Transverse colon (tissue), 4 donors: ENCODE measurements around the gene CD14. TPM values are rescaled to one million over a fixed set of nuclear protein-coding genes. Genes with fewer than 3 reads are reported as not detected.
"Not testable (repeated sequence)": the region's sequence is repeated elsewhere in the genome, so short reads cannot be mapped to it uniquely, and the experiment has no call there.

Experiments used
- DNase-seq: peaks from one replicate; pipeline ENCODE4 v3.0.0-alpha.2; 2019
- H3K27ac ChIP-seq, 4 donors: fragments of 200-600 bp; sonication (generic); 2 replicates each; pipeline ENCODE4 v1.5.1; 2016 to 2018; ENCODE audit warnings: inconsistent platforms in 4 of 4
- H3K27me3 ChIP-seq: fragments of 200-600 bp; sonication (generic); 2 replicates; pipeline ENCODE4 v1.5.1; 2017; ENCODE audit warnings: inconsistent platforms
- H3K36me3 ChIP-seq, 4 donors: fragments of 200-600 bp; sonication (generic); 2 replicates each; pipeline ENCODE4 v1.5.1; 2017 to 2019; ENCODE audit warnings: inconsistent platforms in 4 of 4
- H3K4me1 ChIP-seq, 4 donors: fragments of 200-600 bp; sonication (generic); 2 replicates each; pipeline ENCODE4 v1.5.1; 2017 to 2020; ENCODE audit warnings: inconsistent platforms in 4 of 4
- H3K4me3 ChIP-seq, 4 donors: fragments of 200-600 bp; sonication (generic); 1 replicate in 1 of 4; 2 replicates in 3 of 4; pipeline versions ENCODE4 v1.5.1 to v1.6.1; 2017 to 2019; ENCODE audit warnings: inconsistent platforms in 4 of 4
- H3K9me3 ChIP-seq, 2 donors: fragments of 200-600 bp; sonication (generic); 2 replicates each; pipeline ENCODE4 v1.5.1; 2017 to 2019; ENCODE audit warnings: inconsistent platforms in 2 of 2
- EP300 ChIP-seq: sonication (generic); formaldehyde crosslinking; IDR thresholded peaks from one replicate; pipeline ENCODE4 v1.6.1; 2017; ENCODE audit warnings: antibody characterized with exemption, low read depth
- POLR2A ChIP-seq: fragments of 450-650 bp; IDR thresholded peaks from one replicate; pipeline ENCODE4 v1.6.1; 2016; ENCODE audit warnings: antibody characterized with exemption, mild to moderate bottlenecking, moderate library complexity
- POLR2AphosphoS5 ChIP-seq, 3 donors: sonication (generic); formaldehyde crosslinking; IDR thresholded peaks; one replicate each; pipeline ENCODE4 v1.6.1; 2016; ENCODE audit warnings: antibody characterized with exemption in 3 of 3
- WGBS, 2 donors: methylation state at CpG; one replicate each; pipeline ENCODE4 v1.1.5; 2018; ENCODE audit warnings: low coverage in 1 of 2; 5-methylcytosine and 5-hydroxymethylcytosine counted together
- in situ Hi-C, 4 donors: fragments of 200-750 bp; cut with MboI; loops; one replicate each; pipeline versions ENCODE4 v1.15.0 to v1.15.1; 2017; ENCODE audit warnings: low sequenced_read_pairs in 3 of 4, low pct_ligation_motif_present in 1 of 4, low pct_unique_long_range_greater_than_20kb in 1 of 4
- intact Hi-C: fragments of 100-400 bp; cut with DNase I; formaldehyde crosslinking; loops from one replicate; pipeline ENCODE4 v1.15.1; 2023; ENCODE audit warnings: low total_unique reads
- total RNA-seq, 4 donors: library from RNA; depleted of rRNA; stranded (reverse); fragments of >200 nt; gene quantifications; one replicate each; pipeline ENCODE4 v1.1.0, GENCODE V29; 2016
- TF ChIP-seq, protein P1 (sequence below), 5 experiments: fragments of 200-600 bp in 3 of 5; fragments of 450-650 bp in 2 of 5; sonication (generic) in 3 of 5; IDR thresholded peaks; 1 replicate in 2 of 5; 2 replicates in 3 of 5; pipeline ENCODE4 v1.5.1; 2016 to 2017; ENCODE audit warnings: antibody characterized with exemption in 5 of 5, inconsistent platforms in 3 of 5, mild to moderate bottlenecking in 2 of 5, moderate library complexity in 1 of 5

Gene CD14
- total RNA-seq, 4 donors from 2014 or later: 3.6 to 92.4 (median 45.6) TPM

DNA sequence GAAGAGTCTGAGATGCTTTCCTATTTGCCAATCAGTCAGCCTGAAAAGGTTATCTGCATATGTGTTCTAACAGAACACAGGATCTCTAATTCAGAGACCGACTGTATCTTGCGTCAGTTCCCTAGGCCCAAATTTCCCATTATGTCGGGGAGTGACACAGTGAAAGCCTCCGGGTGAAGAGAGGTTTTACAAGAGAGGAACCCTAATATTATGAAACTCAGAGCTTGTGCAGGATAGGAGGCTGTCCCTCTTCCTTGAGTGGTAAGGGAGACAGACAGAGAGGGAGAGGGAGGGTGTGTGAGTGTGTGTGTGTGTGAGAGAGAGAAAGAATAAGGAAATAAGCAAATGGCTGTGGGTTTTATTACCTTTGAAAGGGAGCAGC, 1.9 kb downstream of the CD14 start:
- Histone ChIP-seq H3K4me3 (peak overlapping the region in 1 of 4 donors; percentile 62), H3K9me3 (no peaks in the 10 kb centered on the region), H3K4me1 (peaks cover 5 to 30% (median 13%) of the 10 kb centered on the region in 4 donors), H3K27ac (peak overlapping the region; percentile 78 to 82 (median 82)), H3K27me3 (no peaks in the 10 kb centered on the region), H3K36me3 (no peaks in the 10 kb centered on the region)
- in situ Hi-C loops: loop anchor here in 3 of 4 donors (10.0 kb wide), 2 partner anchors 56 to 66 kb away; partner anchors contain the start of genes APBB3 (in 2 of the 3) and SLC35A4 (in 2 of the 3)
- WGBS, 2 donors: 56 to 85% methylated on average over 2 to 4 of the region's 4 CpGs
- no peak for DNase-seq
- no peak for TF ChIP-seq EP300
- TF ChIP-seq, protein P1, sequence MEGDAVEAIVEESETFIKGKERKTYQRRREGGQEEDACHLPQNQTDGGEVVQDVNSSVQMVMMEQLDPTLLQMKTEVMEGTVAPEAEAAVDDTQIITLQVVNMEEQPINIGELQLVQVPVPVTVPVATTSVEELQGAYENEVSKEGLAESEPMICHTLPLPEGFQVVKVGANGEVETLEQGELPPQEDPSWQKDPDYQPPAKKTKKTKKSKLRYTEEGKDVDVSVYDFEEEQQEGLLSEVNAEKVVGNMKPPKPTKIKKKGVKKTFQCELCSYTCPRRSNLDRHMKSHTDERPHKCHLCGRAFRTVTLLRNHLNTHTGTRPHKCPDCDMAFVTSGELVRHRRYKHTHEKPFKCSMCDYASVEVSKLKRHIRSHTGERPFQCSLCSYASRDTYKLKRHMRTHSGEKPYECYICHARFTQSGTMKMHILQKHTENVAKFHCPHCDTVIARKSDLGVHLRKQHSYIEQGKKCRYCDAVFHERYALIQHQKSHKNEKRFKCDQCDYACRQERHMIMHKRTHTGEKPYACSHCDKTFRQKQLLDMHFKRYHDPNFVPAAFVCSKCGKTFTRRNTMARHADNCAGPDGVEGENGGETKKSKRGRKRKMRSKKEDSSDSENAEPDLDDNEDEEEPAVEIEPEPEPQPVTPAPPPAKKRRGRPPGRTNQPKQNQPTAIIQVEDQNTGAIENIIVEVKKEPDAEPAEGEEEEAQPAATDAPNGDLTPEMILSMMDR (IDR thresholded peaks at IDR 0.05): no peak
- peak; percentile 16 for TF ChIP-seq POLR2A
- TF ChIP-seq POLR2AphosphoS5 (IDR thresholded peaks at IDR 0.05): no peak
- intact Hi-C loops: loop anchor here (10.0 kb wide), 1 partner anchor 226 kb away; the partner anchor contains the start of gene ANKHD1

DNA sequence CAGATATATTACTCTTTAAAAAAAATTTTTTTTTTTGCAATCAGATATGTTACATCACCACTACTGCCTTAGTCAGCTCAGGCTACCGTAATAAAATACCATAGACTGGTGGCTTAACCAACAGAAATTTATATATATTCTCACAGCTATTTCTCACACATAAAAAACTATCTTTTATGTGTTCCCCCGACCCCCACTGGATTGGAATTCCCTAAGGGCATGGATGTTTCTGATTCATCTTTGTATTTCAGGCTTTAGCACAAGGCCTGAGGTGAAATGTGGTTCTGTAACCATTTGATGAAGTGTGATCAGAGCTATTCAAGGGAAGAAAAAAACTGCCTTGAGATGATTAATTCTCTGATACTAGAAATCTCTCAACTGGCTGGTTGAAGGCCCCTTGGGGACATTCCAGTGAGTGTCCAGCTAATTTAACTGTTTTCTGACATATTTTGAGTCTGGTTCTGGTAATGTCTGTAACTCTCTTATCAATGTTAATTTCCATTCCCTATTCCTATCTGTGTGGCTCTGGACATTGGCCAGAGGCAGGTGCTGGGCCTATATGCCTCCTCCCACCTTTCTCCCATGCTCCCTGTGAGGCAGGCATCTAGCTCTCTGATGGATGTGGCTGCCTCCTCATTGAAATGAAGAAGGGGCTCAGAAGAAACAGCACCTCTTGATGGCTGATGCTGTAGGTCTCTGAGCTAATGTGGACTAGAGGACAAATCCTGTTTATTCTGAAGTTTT, 2.5 kb downstream of the CD14 start:
- in situ Hi-C loops (loop anchor here in 3 of 4 donors (10.0 kb wide), 2 partner anchors 56 to 66 kb away; partner anchors contain the start of genes APBB3 (in 2 of the 3) and SLC35A4 (in 2 of the 3)), intact Hi-C loops (loop anchor here (10.0 kb wide), 1 partner anchor 226 kb away; the partner anchor contains the start of gene ANKHD1)
- no peak for DNase-seq
- TF ChIP-seq, protein P1 (IDR thresholded peaks at IDR 0.05): no peak
- no peak for TF ChIP-seq POLR2AphosphoS5 (IDR thresholded peaks at IDR 0.05)
- TF ChIP-seq POLR2A: no peak
- TF ChIP-seq EP300: no peak
- Histone ChIP-seq H3K27ac (peak overlapping the region; percentile 78 to 82 (median 82)), H3K27me3 (no peaks in the 10 kb centered on the region), H3K4me3 (peak overlapping the region in 1 of 4 donors; percentile 16), H3K36me3 (no peaks in the 10 kb centered on the region), H3K4me1 (peaks cover 5 to 30% (median 13%) of the 10 kb centered on the region in 4 donors), H3K9me3 (no peaks in the 10 kb centered on the region)
- WGBS, 2 donors: 67% methylated on average over 2 of the region's 2 CpGs; no CpG with 5 or more reads in 1 of the 2 donors

DNA sequence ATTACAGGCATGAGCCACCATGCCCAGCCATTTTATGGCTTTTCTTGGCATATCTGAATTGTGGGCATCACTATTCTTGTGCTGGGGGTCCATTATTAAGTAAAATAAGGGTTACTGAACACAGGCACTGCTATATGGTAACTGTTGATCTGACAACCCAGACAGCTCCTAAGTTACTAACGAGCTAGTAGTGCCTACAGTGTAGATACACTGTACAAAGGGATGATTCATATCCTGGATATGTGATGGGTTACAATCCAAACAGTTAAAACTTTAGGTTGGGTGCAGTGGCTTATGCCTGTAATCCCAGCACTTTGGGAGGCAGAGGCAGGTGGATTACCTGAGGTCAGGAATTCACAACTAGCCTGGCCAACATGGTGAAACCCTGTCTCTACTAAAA, 4.3 kb downstream of the CD14 start:
- intact Hi-C loops: no loop called here
- no peaks in the 10 kb centered on the region for H3K36me3 ChIP-seq
- TF ChIP-seq POLR2A: no peak
- no peak for TF ChIP-seq EP300
- TF ChIP-seq, protein P1 (IDR thresholded peaks at IDR 0.05): no peak
- TF ChIP-seq POLR2AphosphoS5 (IDR thresholded peaks at IDR 0.05): no peak
- H3K4me1 ChIP-seq: peaks cover 5 to 25% (median 13%) of the 10 kb centered on the region in 4 donors
- H3K27me3 ChIP-seq: no peaks in the 10 kb centered on the region
- H3K27ac ChIP-seq: no peak overlapping the region
- no peaks in the 10 kb centered on the region for H3K9me3 ChIP-seq
- DNase-seq: no peak
- H3K4me3 ChIP-seq: no peak overlapping the region
- WGBS, 2 donors: 42% methylated on average over 1 of the region's 1 CpG; no CpG with 5 or more reads in 1 of the 2 donors
- in situ Hi-C loops: no loop called here

DNA sequence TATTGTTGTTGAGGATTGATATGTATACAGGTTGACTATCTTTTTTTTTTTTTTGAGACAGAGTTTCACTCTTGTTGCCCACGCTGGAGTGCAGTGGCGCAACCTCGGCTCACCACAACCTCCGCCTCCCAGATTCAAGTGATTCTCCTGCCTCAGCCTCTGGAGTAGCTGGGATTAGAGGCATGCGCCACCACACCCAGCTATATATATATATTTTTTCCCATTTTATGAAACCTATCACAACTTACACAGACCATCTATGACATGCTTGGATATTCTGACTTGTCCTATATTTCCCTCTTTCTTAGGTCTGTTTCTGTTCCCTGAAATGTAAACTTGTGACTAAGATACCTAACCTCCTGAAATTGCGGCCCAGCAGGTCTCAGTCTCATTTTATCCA, 5.0 kb downstream of the CD14 start:
- no peak overlapping the region for H3K4me3 ChIP-seq

DNA sequence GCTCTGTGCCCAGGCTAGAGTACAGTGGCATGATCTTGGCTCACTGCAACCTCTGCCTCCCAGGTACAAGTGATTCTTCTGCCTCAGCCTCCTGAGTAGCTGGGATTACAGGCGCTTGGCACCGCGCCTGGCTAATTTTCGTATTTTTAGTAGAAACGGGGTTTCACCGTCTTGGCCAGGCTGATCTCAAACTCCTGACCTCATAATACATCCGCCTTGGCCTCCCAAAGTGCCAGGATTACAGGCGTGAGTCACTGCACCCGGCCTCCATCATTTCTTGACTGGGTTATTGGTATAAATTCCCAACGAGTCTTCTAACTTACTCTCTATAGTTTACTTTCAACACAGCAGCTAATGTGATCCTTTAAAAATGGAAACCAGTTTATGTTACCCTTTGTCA, 8.1 kb downstream of the CD14 start:
- H3K4me3 ChIP-seq, DNase-seq, H3K9me3 ChIP-seq, H3K27me3 ChIP-seq, H3K36me3 ChIP-seq, intact Hi-C loops, H3K4me1 ChIP-seq, H3K27ac ChIP-seq, in situ Hi-C loops: not testable (repeated sequence)
- WGBS, 2 donors: 85 to 89% methylated on average over 3 to 10 of the region's 10 CpGs

More for the DNA sequence above, 5.0 kb downstream of the CD14 start:
- peaks cover 0 to 18% (median 7%) of the 10 kb centered on the region in 4 donors for H3K4me1 ChIP-seq
- intact Hi-C loops (no loop called here), in situ Hi-C loops (no loop called here)
- TF ChIP-seq, protein P1 (IDR thresholded peaks at IDR 0.05): no peak
- TF ChIP-seq EP300 (no peak), POLR2A (no peak), POLR2AphosphoS5 (IDR thresholded peaks at IDR 0.05) (no peak)
- H3K9me3 ChIP-seq: no peaks in the 10 kb centered on the region
- H3K36me3 ChIP-seq: no peaks in the 10 kb centered on the region
- WGBS, 2 donors: 78 to 96% methylated on average over 5 to 6 of the region's 6 CpGs
- DNase-seq: no peak
- H3K27me3 ChIP-seq: no peaks in the 10 kb centered on the region
- no peak overlapping the region for H3K27ac ChIP-seq

DNA sequence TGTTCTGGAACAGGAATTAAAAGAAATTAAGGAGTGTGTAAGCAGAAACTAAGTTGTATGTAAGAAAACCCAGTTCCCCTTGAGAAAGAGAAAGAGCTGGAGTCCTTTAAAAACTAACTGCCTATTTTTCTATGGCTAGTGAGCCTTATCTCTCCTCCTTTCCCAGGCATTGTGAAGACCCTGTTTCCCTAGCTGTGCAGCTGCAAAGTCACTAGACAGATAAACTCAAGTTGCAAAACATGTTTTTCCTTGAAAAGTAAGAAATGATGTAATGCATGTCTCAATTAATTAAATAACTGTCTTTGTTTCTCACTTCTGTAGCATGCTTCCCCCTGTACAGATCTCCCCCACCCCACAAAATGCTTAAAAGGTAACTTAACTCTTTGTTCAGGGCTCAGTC, 9.9 kb downstream of the CD14 start:
- in situ Hi-C loops, H3K27me3 ChIP-seq, H3K36me3 ChIP-seq, H3K4me3 ChIP-seq, H3K9me3 ChIP-seq, intact Hi-C loops, H3K4me1 ChIP-seq, DNase-seq, H3K27ac ChIP-seq: not testable (repeated sequence)
